ENCODE measurements around the gene POLG. TPM values are rescaled to one million over a fixed set of nuclear protein-coding genes. Genes with fewer than 3 reads are reported as not detected.

Gene POLG
- total RNA-seq, 2 donors from 2014 or later: 55.3 to 60.2 TPM

DNA sequence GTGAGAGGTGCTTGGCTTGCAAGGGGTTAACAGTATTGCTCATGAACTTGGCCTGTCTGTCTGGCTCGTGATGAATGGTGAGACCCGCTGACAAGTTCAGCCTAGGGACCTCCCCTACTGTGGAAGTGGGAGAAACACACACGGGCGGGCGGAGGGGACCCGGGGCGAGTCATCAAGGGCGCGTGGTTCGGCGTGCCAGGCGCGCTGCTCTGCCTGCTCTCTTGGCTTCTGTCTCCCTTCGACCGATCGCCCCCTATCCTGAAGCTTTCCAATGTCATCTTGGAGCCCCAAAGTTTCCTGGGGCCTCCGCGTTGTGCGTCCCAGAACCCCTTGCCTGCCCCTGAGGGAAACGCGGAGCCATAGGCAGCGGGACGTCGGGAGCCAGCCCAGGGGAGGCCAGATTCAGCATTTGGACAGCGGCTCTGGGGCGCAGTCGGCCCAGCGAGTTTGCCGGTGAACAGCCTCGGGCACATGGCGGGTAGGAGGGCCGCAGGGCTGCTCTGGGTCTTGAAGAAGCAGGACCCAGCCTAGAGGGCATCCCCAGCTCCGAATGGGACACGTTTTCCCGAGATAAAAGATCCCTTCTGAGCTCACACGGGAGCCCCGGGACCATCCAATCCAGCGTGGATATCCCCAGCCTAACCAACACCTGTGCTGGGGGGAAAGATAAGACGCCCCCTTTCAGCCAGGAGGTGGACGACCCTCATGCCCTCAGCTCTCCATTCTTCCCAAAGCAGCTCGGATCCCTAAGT, 27.0 kb upstream of the POLG start:
- Mint-ChIP-seq H3K4me3 (no peak overlapping the region), H3K27ac (no peak overlapping the region), H3K4me1 (peaks cover 1% of the 10 kb centered on the region), H3K36me3 (ENCODE audit: low read depth) (no peaks in the 10 kb centered on the region), H3K9me3 (no peaks in the 10 kb centered on the region), H3K27me3 (ENCODE audit: insufficient read depth) (peaks cover 98% of the 10 kb centered on the region)
- peak; percentile 96 for DNase-seq
- no peak overlapping the region for H3K4me3 ChIP-seq (ENCODE audit: low read length)
- H3K36me3 ChIP-seq (ENCODE audit: control insufficient read depth, insufficient read depth, low read length): no peaks in the 10 kb centered on the region
- TF ChIP-seq, protein P1, sequence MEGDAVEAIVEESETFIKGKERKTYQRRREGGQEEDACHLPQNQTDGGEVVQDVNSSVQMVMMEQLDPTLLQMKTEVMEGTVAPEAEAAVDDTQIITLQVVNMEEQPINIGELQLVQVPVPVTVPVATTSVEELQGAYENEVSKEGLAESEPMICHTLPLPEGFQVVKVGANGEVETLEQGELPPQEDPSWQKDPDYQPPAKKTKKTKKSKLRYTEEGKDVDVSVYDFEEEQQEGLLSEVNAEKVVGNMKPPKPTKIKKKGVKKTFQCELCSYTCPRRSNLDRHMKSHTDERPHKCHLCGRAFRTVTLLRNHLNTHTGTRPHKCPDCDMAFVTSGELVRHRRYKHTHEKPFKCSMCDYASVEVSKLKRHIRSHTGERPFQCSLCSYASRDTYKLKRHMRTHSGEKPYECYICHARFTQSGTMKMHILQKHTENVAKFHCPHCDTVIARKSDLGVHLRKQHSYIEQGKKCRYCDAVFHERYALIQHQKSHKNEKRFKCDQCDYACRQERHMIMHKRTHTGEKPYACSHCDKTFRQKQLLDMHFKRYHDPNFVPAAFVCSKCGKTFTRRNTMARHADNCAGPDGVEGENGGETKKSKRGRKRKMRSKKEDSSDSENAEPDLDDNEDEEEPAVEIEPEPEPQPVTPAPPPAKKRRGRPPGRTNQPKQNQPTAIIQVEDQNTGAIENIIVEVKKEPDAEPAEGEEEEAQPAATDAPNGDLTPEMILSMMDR (conservative IDR thresholded peaks at IDR 0.05): no peak
- peaks cover 100% of the 10 kb centered on the region for H3K27me3 ChIP-seq (ENCODE audit: control insufficient read depth, insufficient read depth, low read length, poor library complexity, severe bottlenecking)
- H3K27ac ChIP-seq (ENCODE audit: low read depth, low read length): peak overlapping the region; percentile 68
- H3K9me3 ChIP-seq (ENCODE audit: control insufficient read depth, low read length): no peaks in the 10 kb centered on the region
- no peak overlapping the region for H3K9ac ChIP-seq (ENCODE audit: extremely low read depth, low read length, poor library complexity, severe bottlenecking)
- WGBS, 2 experiments (ENCODE audit: insufficient coverage in 1 of 2, insufficient read length in 1 of 2): 8 to 14% methylated on average over 18 to 41 of the region's 41 CpGs
- H3K4me1 ChIP-seq (ENCODE audit: control insufficient read depth, insufficient read depth, low read length): no peaks in the 10 kb centered on the region

DNA sequence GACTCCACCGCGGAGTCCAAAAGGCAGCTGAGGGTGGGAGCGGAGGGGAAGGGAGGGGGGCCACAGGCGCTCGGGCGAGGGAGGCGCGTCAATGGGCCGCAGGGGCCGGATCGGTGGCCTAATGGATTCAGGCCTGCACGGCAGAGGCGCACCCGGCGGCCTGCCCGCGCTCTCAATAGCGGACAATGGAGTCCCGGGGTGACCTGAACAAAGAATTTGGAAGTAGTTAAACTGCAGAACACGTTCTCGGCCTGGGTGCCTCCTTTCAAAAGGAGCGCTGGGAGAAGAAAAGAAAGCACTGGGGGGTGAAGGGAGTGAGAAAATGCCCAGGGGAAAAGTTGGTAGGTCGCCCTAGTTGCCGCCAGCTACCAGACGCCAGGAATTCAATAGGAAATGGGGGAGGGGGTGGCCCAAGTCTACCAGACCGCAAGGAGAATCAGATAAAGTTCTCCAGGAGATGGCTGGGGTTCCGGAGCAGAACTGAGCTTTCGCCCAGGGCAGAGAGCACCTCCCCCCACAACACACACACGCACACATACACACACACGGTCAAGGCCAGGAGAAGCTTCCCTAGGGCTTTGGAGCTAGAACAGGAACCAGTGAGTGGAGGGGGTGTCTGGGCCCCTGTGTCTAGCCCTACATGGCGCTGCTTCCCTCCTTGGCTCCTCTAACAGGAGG, 25.8 kb upstream of the POLG start:
- no peaks in the 10 kb centered on the region for H3K9me3 ChIP-seq (ENCODE audit: control insufficient read depth, low read length)
- H3K4me3 ChIP-seq (ENCODE audit: low read length): no peak overlapping the region
- Mint-ChIP-seq H3K4me3 (no peak overlapping the region), H3K36me3 (ENCODE audit: low read depth) (no peaks in the 10 kb centered on the region), H3K4me1 (peaks cover 1% of the 10 kb centered on the region), H3K27me3 (ENCODE audit: insufficient read depth) (peaks cover 98% of the 10 kb centered on the region), H3K9me3 (no peaks in the 10 kb centered on the region), H3K27ac (no peak overlapping the region)
- TF ChIP-seq, protein P1 (conservative IDR thresholded peaks at IDR 0.05): no peak
- H3K4me1 ChIP-seq (ENCODE audit: control insufficient read depth, insufficient read depth, low read length): no peaks in the 10 kb centered on the region
- H3K36me3 ChIP-seq (ENCODE audit: control insufficient read depth, insufficient read depth, low read length): no peaks in the 10 kb centered on the region
- no peak overlapping the region for H3K9ac ChIP-seq (ENCODE audit: extremely low read depth, low read length, poor library complexity, severe bottlenecking)
- peaks cover 100% of the 10 kb centered on the region for H3K27me3 ChIP-seq (ENCODE audit: control insufficient read depth, insufficient read depth, low read length, poor library complexity, severe bottlenecking)
- H3K27ac ChIP-seq (ENCODE audit: low read depth, low read length): peak overlapping the region; percentile 88
- peak; percentile 76 for DNase-seq
- 3 to 5% methylated on average over 14 to 31 of the region's 31 CpGs for WGBS, 2 experiments (ENCODE audit: insufficient coverage in 1 of 2, insufficient read length in 1 of 2)

DNA sequence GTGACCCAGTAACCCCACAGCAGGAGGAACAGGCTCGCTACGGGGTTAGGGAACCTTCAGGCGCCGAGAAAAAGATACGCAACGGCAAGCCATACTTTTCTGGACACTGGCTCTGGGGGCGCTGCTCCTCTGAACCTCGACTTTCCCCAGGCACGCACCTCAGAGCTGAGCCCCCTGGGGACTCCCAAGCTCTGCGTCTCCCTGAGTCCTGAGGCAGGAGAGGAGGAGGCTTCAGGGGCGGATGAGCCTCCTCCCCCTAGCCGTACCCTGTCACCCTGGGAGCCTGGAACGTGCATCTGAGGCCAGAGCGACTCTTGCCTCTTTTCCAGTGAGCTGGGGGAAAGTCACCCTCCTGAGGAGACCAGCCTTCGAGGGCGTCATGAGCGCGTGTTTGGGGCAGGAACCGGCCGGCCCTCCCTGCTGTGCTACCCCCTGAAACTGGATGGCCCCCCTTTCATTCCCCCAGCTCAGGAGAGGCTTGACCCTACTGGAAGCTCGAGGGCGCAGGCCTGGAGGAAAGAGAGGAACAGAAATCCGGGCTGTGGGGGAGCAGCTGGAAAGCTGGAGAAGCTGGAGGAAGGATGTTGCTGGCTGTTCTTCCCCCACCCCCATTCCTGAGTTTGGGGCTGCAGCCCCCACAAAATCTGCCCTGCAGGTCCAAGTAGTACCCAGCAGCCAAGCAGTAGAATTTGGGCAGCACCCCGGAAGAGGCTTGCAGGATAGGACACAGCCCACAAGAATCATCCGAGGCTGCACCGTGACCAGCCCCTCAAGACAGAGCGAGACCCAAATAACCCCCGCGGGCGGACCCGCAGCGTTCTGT, 25.1 kb upstream of the POLG start:
- peak overlapping the region; percentile 88 for H3K27ac ChIP-seq (ENCODE audit: low read depth, low read length)
- TF ChIP-seq, protein P1 (conservative IDR thresholded peaks at IDR 0.05): no peak
- no peak for DNase-seq
- no peak overlapping the region for H3K27ac Mint-ChIP-seq
- H3K36me3 ChIP-seq (ENCODE audit: control insufficient read depth, insufficient read depth, low read length): no peaks in the 10 kb centered on the region
- H3K9ac ChIP-seq (ENCODE audit: extremely low read depth, low read length, poor library complexity, severe bottlenecking): no peak overlapping the region
- H3K9me3 Mint-ChIP-seq: no peaks in the 10 kb centered on the region
- no peaks in the 10 kb centered on the region for H3K36me3 Mint-ChIP-seq (ENCODE audit: low read depth)
- H3K27me3 ChIP-seq (ENCODE audit: control insufficient read depth, insufficient read depth, low read length, poor library complexity, severe bottlenecking): peaks cover 100% of the 10 kb centered on the region
- WGBS, 2 experiments (ENCODE audit: insufficient coverage in 1 of 2, insufficient read length in 1 of 2): 13 to 19% methylated on average over 11 to 32 of the region's 32 CpGs
- H3K4me1 Mint-ChIP-seq: peaks cover 1% of the 10 kb centered on the region
- H3K4me3 Mint-ChIP-seq: no peak overlapping the region
- no peak overlapping the region for H3K4me3 ChIP-seq (ENCODE audit: low read length)
- no peaks in the 10 kb centered on the region for H3K9me3 ChIP-seq (ENCODE audit: control insufficient read depth, low read length)
- H3K4me1 ChIP-seq (ENCODE audit: control insufficient read depth, insufficient read depth, low read length): no peaks in the 10 kb centered on the region
- peaks cover 98% of the 10 kb centered on the region for H3K27me3 Mint-ChIP-seq (ENCODE audit: insufficient read depth)
